ENCODE data around the gene FTO.

Gene FTO

GRCh38 chr16:54201200-54201599 lies 497.2 kb downstream of the FTO start:
- no peaks in the 10 kb centered on the region for H3K9me3 ChIP-seq

More at GRCh38 chr16:54201200-54201599, 497.2 kb downstream of the FTO start:
- H3K4me3 ChIP-seq (ENCODE audit: low read depth in 1 of 2, low read length in 1 of 2): no peak overlapping the region
- H3K36me3 ChIP-seq: no peaks in the 10 kb centered on the region
- no peaks in the 10 kb centered on the region for H3K4me1 ChIP-seq (ENCODE audit: control insufficient read depth in 1 of 2, insufficient read depth in 1 of 2, low read depth in 1 of 2, low read length in 1 of 2)
- no peaks in the 10 kb centered on the region for H3K27me3 ChIP-seq
- TF ChIP-seq CTCF (IDR thresholded peaks at IDR 0.05): no peak
- no peak overlapping the region for H3K27ac ChIP-seq

Data from neutrophil (primary cell).